Thymus (tissue), 11 donors: ENCODE data around the gene ZBTB20. TPM values are rescaled to one million over a fixed set of nuclear protein-coding genes. Genes with fewer than 3 reads are reported as not detected.

Experiments
- DNase-seq, 9 donors: peaks; one replicate each; pipeline ENCODE4 v3.0.0-alpha.2; 2013; ENCODE audit warnings: low spot score in 9 of 9, low read depth in 6 of 9, missing footprints in 1 of 9
- H3K27ac ChIP-seq, 2 donors: one replicate each; pipeline ENCODE4 v1.5.1; 2013; ENCODE audit warnings: control low read depth in 1 of 2, low read depth in 1 of 2, low read length in 1 of 2, mild to moderate bottlenecking in 1 of 2, moderate library complexity in 1 of 2
- H3K27me3 ChIP-seq, 2 donors: one replicate each; pipeline ENCODE4 v1.5.1; 2013; ENCODE audit warnings: low read length in 1 of 2; ENCODE audit not compliant: control insufficient read depth in 2 of 2, insufficient read depth in 1 of 2
- H3K36me3 ChIP-seq, 2 donors: one replicate each; pipeline ENCODE4 v1.5.1; 2013; ENCODE audit warnings: low read length in 1 of 2, mild to moderate bottlenecking in 1 of 2, moderate library complexity in 1 of 2; ENCODE audit not compliant: control insufficient read depth in 2 of 2, insufficient read depth in 2 of 2
- H3K4me1 ChIP-seq, 2 donors: one replicate each; pipeline ENCODE4 v1.5.1; 2013; ENCODE audit warnings: low read length in 2 of 2; ENCODE audit not compliant: control insufficient read depth in 2 of 2, insufficient read depth in 2 of 2
- H3K4me3 ChIP-seq, 2 donors: one replicate each; pipeline ENCODE4 v1.5.1; 2013; ENCODE audit warnings: low read length in 2 of 2, control low read depth in 1 of 2, mild to moderate bottlenecking in 1 of 2
- H3K9me3 ChIP-seq, 2 donors: one replicate each; pipeline ENCODE4 v1.5.1; 2013; ENCODE audit warnings: low read length in 1 of 2, mild to moderate bottlenecking in 1 of 2; ENCODE audit not compliant: control insufficient read depth in 2 of 2, insufficient read depth in 1 of 2
- WGBS: extraction: QIAGEN DNeasy Blood & Tissue Kit; methylation state at CpG from one replicate; pipeline ENCODE4 v1.1.7; 2013; 5-methylcytosine and 5-hydroxymethylcytosine counted together
- polyA plus RNA-seq: library from polyadenylated mRNA; stranded (reverse); fragments of 200-250 nt; gene quantifications from one replicate; pipeline ENCODE4 v1.2.3, GENCODE V29; 2013
- total RNA-seq: library from RNA; stranded (reverse); fragments of 120-200 nt; gene quantifications from one replicate; pipeline ENCODE4 v1.2.4, GENCODE V29; 2013
- donor health status: healthy.

ZBTB20 gene
- total and polyA plus RNA-seq, 2 donors: 1.2 to 8.9 TPM

- H3K4me1 ChIP-seq: no peaks in the 10 kb centered on the region
- WGBS: 98% methylated on average over 3 of the region's 3 CpGs
- no peak overlapping the region for H3K4me3 ChIP-seq
- H3K27ac ChIP-seq: no peak overlapping the region
- H3K9me3 ChIP-seq: no peaks in the 10 kb centered on the region
- no peaks in the 10 kb centered on the region for H3K36me3 ChIP-seq
- no peaks in the 10 kb centered on the region for H3K27me3 ChIP-seq
- no peak for DNase-seq
Observed at GRCh38 chr3:114852966-114853365, 294.1 kb downstream of the ZBTB20 start.

DNA sequence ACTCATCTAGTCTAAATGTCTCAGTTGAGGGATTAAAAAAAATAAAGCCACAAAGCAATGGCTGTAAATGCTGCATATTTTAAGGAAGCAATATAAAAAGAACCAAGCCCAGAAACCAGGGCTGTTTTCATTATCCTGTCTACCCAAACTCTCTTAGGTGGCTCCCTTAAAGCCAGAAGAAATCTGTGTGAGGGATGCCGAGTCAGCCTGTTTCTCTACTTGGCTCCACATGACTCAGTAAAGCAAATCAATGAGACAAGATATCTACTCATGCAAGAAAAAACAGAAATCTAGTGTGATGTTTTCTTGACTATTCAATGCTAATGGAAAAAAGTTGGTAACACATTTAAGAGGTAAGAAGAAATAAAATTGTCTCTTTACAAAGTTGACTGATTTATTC, 296.2 kb downstream of the ZBTB20 start:
- 55% methylated on average over 1 of the region's 1 CpG for WGBS
- H3K9me3 ChIP-seq: no peaks in the 10 kb centered on the region

DNA sequence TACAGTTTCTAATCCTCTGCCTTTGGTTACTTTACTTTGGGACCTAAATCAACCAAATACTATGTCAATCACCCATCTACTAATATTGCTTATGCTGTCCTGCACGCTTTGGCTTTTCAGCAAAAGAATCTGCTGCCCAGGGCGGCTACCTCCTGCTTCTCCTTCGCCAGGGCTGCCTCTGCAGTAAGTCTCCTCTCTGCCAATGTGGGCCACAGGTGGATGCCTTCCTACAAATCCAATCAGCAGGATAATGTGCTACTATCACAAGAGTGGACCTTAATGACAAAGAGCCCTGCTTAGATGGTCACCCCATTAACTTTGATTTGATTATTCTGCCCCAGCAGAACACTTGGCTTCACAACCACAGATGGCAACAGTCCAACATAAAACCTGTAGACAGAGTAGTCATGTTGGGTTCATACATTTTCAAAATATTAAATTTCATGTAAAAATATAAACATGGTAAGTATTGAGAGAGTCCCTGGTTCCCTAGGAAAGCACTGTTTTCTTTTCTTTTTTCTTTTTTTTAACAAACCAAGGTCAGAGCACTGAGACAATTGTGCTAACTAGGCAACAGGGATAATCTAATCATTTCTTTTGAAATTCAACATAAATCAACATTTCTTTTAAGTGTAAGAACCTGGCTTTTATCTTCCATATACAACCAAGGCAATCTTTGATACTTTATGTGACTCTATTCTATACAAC, 298.3 kb downstream of the ZBTB20 start:
- DNase-seq: no peak
- Histone ChIP-seq H3K4me1 (no peaks in the 10 kb centered on the region), H3K27me3 (no peaks in the 10 kb centered on the region), H3K9me3 (no peaks in the 10 kb centered on the region), H3K4me3 (no peak overlapping the region), H3K36me3 (no peaks in the 10 kb centered on the region), H3K27ac (no peak overlapping the region)
- 99% methylated on average over 3 of the region's 3 CpGs for WGBS

More for the DNA sequence above, 296.2 kb downstream of the ZBTB20 start:
- Histone ChIP-seq H3K4me3 (no peak overlapping the region), H3K27me3 (no peaks in the 10 kb centered on the region), H3K27ac (no peak overlapping the region), H3K4me1 (no peaks in the 10 kb centered on the region), H3K36me3 (no peaks in the 10 kb centered on the region)
- DNase-seq: no peak

DNA sequence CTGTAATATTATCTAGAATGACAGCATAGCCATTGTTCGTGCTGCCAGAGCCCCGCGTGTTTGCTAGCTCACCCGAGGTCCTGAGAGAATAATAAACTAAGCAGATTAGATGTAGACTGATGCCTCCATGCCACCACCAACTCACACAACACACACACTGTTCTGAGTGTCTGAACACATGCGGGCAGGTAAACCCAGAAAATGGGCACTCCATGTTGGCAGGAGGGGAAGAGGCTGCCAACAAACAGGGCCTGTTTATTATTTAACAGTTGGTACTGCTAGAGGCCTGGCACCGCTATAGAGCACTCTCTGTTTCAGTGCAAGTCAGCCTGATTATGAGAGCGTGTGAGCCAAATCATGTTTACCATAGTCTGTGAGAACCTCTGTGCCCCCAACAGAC, 299.0 kb downstream of the ZBTB20 start:
- Histone ChIP-seq H3K27ac (no peak overlapping the region), H3K9me3 (no peaks in the 10 kb centered on the region), H3K36me3 (no peaks in the 10 kb centered on the region), H3K4me3 (no peak overlapping the region), H3K4me1 (no peaks in the 10 kb centered on the region), H3K27me3 (no peaks in the 10 kb centered on the region)
- DNase-seq: no peak
- 95% methylated on average over 7 of the region's 7 CpGs for WGBS

DNA sequence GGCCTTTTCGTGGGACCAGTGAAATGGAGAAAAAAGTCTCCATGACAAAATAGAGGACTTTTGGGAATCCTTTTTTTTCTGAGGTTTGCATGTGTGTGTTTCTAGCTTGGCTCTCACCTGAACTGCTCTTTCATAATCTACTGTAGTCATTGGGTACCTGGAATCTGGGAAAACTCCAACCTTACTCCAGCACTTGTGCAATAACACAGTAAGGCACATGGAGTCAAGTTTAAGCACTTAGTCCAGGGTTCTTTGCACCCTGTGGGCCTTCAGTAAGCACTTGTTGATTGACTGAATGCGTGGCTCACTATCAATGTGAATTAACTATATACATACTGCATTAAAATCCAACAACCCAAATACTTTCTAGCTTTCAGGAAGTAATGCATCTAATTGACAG, 299.5 kb downstream of the ZBTB20 start:
- no peaks in the 10 kb centered on the region for H3K27me3 ChIP-seq
- H3K4me1 ChIP-seq: no peaks in the 10 kb centered on the region
- H3K27ac ChIP-seq: no peak overlapping the region
- DNase-seq: no peak
- no peaks in the 10 kb centered on the region for H3K9me3 ChIP-seq
- no peaks in the 10 kb centered on the region for H3K36me3 ChIP-seq
- no peak overlapping the region for H3K4me3 ChIP-seq
- WGBS: 49% methylated on average over 2 of the region's 2 CpGs

GRCh38 chr3:114846779-114847178, 300.3 kb downstream of the ZBTB20 start:
- no peak for DNase-seq
- Histone ChIP-seq H3K4me1 (no peaks in the 10 kb centered on the region), H3K4me3 (no peak overlapping the region), H3K36me3 (no peaks in the 10 kb centered on the region), H3K27ac (no peak overlapping the region), H3K27me3 (no peaks in the 10 kb centered on the region), H3K9me3 (no peaks in the 10 kb centered on the region)
- WGBS: 98% methylated on average over 3 of the region's 3 CpGs

DNA sequence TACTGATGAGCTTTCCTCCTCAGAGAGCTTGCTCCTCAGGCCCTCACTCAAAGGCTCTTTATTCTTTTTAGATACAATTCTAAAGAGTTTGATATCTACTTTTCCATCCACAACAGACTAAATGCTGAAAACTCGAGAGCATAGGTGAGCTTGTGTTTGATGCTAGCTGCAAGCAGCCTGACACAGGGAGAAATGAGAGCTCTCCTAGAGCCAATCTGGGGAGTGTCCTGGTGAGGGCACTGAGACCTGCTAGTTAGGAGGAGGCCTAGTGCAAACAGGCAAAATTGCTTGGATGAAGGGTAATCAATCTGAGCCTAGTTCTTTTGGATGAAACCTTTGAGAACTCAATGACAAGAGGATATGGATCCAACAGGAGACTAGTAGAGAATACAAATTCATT, 300.8 kb downstream of the ZBTB20 start:
- H3K27ac ChIP-seq: no peak overlapping the region
- H3K9me3 ChIP-seq: no peaks in the 10 kb centered on the region
- no peaks in the 10 kb centered on the region for H3K36me3 ChIP-seq
- H3K4me1 ChIP-seq: no peaks in the 10 kb centered on the region
- H3K27me3 ChIP-seq: no peaks in the 10 kb centered on the region
- DNase-seq: no peak
- WGBS: 94% methylated on average over 1 of the region's 1 CpG
- no peak overlapping the region for H3K4me3 ChIP-seq

- Histone ChIP-seq H3K4me1 (no peaks in the 10 kb centered on the region), H3K9me3 (no peaks in the 10 kb centered on the region), H3K27ac (no peak overlapping the region), H3K27me3 (no peaks in the 10 kb centered on the region), H3K4me3 (no peak overlapping the region), H3K36me3 (no peaks in the 10 kb centered on the region)
- DNase-seq: no peak
- 99% methylated on average over 1 of the region's 1 CpG for WGBS
Observed at GRCh38 chr3:114841515-114841914, 305.6 kb downstream of the ZBTB20 start.

DNA sequence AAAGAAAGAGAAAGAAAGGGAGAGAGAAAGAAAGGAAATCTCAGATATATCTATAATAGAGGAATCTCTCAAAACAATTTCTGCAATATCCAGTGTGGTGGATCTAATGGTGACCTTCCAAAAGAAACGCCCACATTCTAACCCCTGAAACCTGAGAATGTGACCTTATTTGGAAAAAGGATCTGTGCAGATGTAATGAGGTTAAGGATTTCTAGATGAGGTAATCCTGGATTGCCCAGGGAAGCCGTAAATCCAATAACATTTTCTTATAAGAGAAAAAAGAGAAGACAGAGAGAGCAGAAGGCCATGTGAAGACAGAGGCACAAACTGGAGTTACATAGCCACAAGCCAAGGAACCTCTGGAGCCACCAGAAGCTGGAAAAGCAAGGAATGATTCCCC, 307.6 kb downstream of the ZBTB20 start:
- Histone ChIP-seq H3K4me3 (no peak overlapping the region), H3K36me3 (no peaks in the 10 kb centered on the region), H3K9me3 (no peaks in the 10 kb centered on the region), H3K4me1 (no peaks in the 10 kb centered on the region), H3K27me3 (no peaks in the 10 kb centered on the region), H3K27ac (no peak overlapping the region)
- no peak for DNase-seq
- 96% methylated on average over 2 of the region's 2 CpGs for WGBS
